K562 (cell line): ENCODE results near the gene ATXN2L. TPM values are rescaled to one million over a fixed set of nuclear protein-coding genes. Genes with fewer than 3 reads are reported as not detected.

Experiments
- ARHGAP35 ChIP-seq: fragments of 450-650 bp; IDR thresholded peaks from 2 replicates; pipeline ENCODE4 v1.6.1; 2018; ENCODE audit not compliant: partially characterized antibody
- ARNT ChIP-seq, 2 experiments: fragments of 450-650 bp; IDR thresholded peaks; 2 replicates each; pipeline ENCODE4 v1.6.1; 2016; ENCODE audit warnings: mild to moderate bottlenecking in 1 of 2
- CREM ChIP-seq: IDR thresholded peaks from 2 replicates; pipeline ENCODE4 v1.6.1; 2014; ENCODE audit warnings: antibody characterized with exemption, low read depth
- DIDO1 ChIP-seq: fragments of 450-650 bp; IDR thresholded peaks from 2 replicates; pipeline ENCODE4 v1.6.1; 2016; ENCODE audit warnings: low read depth, missing biosample characterization, missing genetic modification characterization
- DPF2 ChIP-seq: fragments of 450-650 bp; IDR thresholded peaks from 2 replicates; pipeline ENCODE4 v1.6.1; 2016
- HSF4 ChIP-seq: fragments of 250-450 bp; sonication (Bioruptor Pico); IDR thresholded peaks from 2 replicates; pipeline ENCODE4 v2.1.2; 2022; ENCODE audit warnings: mild to moderate bottlenecking, moderate library complexity, borderline replicate concordance
- RBBP5 ChIP-seq: fragments of 200-600 bp; sonication (generic); IDR thresholded peaks from 2 replicates; pipeline ENCODE4 v1.6.1; 2012; ENCODE audit warnings: borderline replicate concordance, mild to moderate bottlenecking, low read length, control low read depth, inconsistent platforms; ENCODE audit not compliant: insufficient read depth, poor library complexity, severe bottlenecking
- SRSF9 ChIP-seq: fragments of 200-400 bp; formaldehyde crosslinking; IDR thresholded peaks from 2 replicates; pipeline ENCODE4 v1.6.1; 2017; ENCODE audit warnings: low read depth, low read length, borderline replicate concordance
- TAF15 ChIP-seq: fragments of 200-400 bp; formaldehyde crosslinking; IDR thresholded peaks from 2 replicates; pipeline ENCODE4 v1.6.1; 2017; ENCODE audit warnings: mild to moderate bottlenecking, low read depth, low read length, moderate library complexity
- ZNF197 ChIP-seq: fragments of 200-800 bp; sonication (Bioruptor generic); IDR thresholded peaks from 2 replicates; pipeline ENCODE4 v1.6.1; 2016; ENCODE audit warnings: low read depth, missing genetic modification characterization, missing compliant biosample characterization
- ZNF316 ChIP-seq: fragments of 450-650 bp; IDR thresholded peaks from 2 replicates; pipeline ENCODE4 v1.6.1; 2016
- ZNF780A ChIP-seq: fragments of 250-450 bp; sonication (Bioruptor Pico); IDR thresholded peaks from 2 replicates; pipeline ENCODE4 v1.5.0; 2021; ENCODE audit warnings: mild to moderate bottlenecking
- polyA plus RNA-seq, 8 experiments: library from polyadenylated mRNA; depleted of rRNA in 4 of 8; stranded (reverse) in 5 of 8; unstranded in 3 of 8; fragments of >200 nt; fragmentation: Nextera tagmentation in 2 of 8; fragmentation: Illumina TruSeq in 1 of 8; extraction: Ambion mirVana in 2 of 8; extraction: Trizol in 1 of 8; gene quantifications; 2 replicates each; pipeline versions ENCODE4 v1.2.1 to v1.2.3, GENCODE V29; 2011 to 2014; ENCODE audit warnings: inconsistent platforms in 1 of 8, missing spikeins in 1 of 8
- total RNA-seq, 7 experiments: library from RNA; depleted of rRNA in 6 of 7; stranded (reverse); fragments of >200 nt in 6 of 7; fragmentation: Illumina TruSeq in 2 of 7; extraction: Trizol in 2 of 7; gene quantifications; 2 replicates each; pipeline versions ENCODE4 v1.2.1 to v1.2.3, GENCODE V29; 2011 to 2021; ENCODE audit warnings: low replicate concordance in 1 of 7
- TF ChIP-seq, protein P1 (sequence below): fragments of 450-650 bp; formaldehyde crosslinking; IDR thresholded peaks from 2 replicates; pipeline ENCODE4 v1.4.0; 2020; ENCODE audit warnings: mild to moderate bottlenecking, moderate library complexity
- TF ChIP-seq, protein P2 (sequence below): fragments of 450-650 bp; formaldehyde crosslinking; IDR thresholded peaks from 2 replicates; pipeline ENCODE4 v1.4.0; 2022; ENCODE audit warnings: missing genetic modification characterization
- TF ChIP-seq, protein P3 (sequence below): fragments of 250-450 bp; sonication (Bioruptor Pico); IDR thresholded peaks from 2 replicates; pipeline ENCODE4 v1.5.0; 2021; ENCODE audit warnings: mild to moderate bottlenecking, moderate library complexity
- TF ChIP-seq, protein P4 (sequence below): fragments of 450-650 bp; IDR thresholded peaks from 2 replicates; pipeline ENCODE4 v1.7.1; 2018; ENCODE audit warnings: mild to moderate bottlenecking, low read depth; ENCODE audit not compliant: partially characterized antibody
- TF ChIP-seq, protein P5 (sequence below): fragments of 250-450 bp; sonication (Bioruptor Pico); IDR thresholded peaks from 2 replicates; pipeline ENCODE4 v1.5.0; 2021

The ATXN2L gene
- total and polyA plus RNA-seq, 9 of the 15 experiments (the other 6 are each of a cell fraction or from before 2014, with no cell fraction given): 3.8 to 280 (median 37.2) TPM

DNA sequence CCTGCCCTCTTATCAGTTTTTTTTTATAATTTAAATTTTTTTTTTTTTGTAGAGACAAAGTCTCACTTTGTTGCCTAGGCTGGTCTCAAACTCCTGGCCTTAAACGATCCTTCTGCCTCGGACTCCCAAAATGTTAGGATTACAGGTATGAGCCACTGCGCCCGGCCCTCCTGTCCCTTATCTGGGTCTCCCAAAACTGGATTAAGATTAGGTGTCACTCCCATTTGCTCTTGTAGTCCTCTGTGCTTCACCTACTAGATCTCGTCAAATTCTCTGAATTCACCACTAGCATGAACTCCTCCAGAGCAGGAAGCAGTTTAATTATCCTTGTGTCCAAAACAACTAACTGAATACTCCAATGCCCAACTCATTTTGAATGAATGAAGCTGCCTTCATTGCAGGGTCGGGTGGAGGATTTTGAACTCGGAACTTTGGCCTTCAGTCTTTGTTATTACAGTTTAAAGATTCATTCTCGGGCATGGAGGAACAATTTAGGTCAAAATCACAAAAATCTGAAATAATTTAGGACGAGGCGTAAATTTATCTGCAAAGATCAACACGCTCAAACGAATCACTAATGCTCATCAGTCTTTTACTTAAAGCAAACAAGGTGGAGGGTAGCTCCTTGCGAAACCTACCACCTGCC is 802 bp upstream of the ATXN2L start (continued):
- TF ChIP-seq, protein P1, sequence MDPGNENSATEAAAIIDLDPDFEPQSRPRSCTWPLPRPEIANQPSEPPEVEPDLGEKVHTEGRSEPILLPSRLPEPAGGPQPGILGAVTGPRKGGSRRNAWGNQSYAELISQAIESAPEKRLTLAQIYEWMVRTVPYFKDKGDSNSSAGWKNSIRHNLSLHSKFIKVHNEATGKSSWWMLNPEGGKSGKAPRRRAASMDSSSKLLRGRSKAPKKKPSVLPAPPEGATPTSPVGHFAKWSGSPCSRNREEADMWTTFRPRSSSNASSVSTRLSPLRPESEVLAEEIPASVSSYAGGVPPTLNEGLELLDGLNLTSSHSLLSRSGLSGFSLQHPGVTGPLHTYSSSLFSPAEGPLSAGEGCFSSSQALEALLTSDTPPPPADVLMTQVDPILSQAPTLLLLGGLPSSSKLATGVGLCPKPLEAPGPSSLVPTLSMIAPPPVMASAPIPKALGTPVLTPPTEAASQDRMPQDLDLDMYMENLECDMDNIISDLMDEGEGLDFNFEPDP (CRISPR knock-in tag): no peak
- TF ChIP-seq ZNF197 (CRISPR knock-in tag): 0 out of 2 replicates have a peak, but pooled peaks have one; percentile 53
- TF ChIP-seq ZNF316: no peak
- TF ChIP-seq RBBP5: no peak
- TF ChIP-seq SRSF9: no peak
- no peak for TF ChIP-seq DIDO1 (tag)
- TF ChIP-seq TAF15: no peak
- TF ChIP-seq CREM: no peak
- no peak for TF ChIP-seq ZNF780A
- TF ChIP-seq, protein P2, sequence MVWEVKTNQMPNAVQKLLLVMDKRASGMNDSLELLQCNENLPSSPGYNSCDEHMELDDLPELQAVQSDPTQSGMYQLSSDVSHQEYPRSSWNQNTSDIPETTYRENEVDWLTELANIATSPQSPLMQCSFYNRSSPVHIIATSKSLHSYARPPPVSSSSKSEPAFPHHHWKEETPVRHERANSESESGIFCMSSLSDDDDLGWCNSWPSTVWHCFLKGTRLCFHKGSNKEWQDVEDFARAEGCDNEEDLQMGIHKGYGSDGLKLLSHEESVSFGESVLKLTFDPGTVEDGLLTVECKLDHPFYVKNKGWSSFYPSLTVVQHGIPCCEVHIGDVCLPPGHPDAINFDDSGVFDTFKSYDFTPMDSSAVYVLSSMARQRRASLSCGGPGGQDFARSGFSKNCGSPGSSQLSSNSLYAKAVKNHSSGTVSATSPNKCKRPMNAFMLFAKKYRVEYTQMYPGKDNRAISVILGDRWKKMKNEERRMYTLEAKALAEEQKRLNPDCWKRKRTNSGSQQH (CRISPR knock-in tag): no peak
- TF ChIP-seq HSF4 (CRISPR knock-in tag): no peak
- TF ChIP-seq, protein P3, sequence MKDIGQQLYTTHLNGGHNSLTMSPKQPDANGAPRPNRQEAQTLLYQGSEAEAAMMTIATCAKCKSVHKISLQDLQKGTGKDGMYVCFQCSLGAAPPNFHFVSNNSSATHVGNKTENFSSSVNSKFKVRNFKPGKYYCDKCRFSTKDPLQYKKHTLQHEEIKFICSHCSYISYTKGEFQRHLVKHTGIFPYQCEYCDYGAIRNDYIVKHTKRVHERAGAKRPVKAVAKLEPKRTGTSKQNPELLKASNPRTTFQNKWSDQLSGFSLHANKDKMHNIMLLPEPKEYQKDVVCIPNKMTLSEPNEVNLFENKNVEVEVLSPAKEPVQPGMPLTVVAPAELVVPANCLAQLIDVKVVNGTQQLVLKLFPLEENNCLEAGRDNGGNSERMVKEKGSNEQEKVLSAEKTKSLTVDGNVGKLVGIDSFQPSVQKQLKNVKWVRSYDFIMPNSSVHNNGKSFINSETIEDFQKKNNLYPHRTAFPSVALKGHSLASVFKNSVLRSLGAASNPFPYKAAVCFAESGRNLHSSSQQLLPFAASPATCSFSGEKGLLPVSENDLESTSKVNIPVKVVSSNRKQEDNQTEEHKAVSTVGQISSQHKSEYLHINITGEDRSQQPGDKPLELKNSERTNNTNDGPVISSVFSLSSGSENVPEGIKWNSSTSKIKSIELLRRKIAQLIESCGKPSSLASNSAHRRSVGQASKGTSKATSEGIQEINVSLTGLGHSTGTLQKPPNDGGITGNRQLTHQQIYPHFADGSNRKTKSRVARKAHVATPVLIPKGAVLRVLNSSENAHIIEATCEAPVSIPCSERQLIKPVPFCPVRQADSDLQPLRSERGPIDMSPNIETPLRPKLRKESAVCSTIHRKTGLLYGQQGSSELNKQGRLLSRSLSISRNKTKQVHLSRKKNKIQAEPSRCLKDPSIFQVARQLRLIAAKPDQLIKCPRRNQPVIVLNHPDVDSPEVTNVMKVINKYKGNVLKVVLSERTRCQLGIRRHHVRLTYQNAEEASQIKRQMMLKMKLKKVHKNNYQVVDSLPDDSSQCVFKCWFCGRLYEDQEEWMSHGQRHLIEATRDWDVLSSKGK (CRISPR knock-in tag): no peak
- TF ChIP-seq DPF2: 0 out of 2 replicates have a peak, but pooled peaks have one; percentile 61
- TF ChIP-seq ARNT (IDR thresholded peaks at IDR 0.05): 0 out of 4 replicates have a peak, but pooled peaks have one; percentile 42 to 52
- TF ChIP-seq ARHGAP35: no peak
- TF ChIP-seq, protein P4, sequence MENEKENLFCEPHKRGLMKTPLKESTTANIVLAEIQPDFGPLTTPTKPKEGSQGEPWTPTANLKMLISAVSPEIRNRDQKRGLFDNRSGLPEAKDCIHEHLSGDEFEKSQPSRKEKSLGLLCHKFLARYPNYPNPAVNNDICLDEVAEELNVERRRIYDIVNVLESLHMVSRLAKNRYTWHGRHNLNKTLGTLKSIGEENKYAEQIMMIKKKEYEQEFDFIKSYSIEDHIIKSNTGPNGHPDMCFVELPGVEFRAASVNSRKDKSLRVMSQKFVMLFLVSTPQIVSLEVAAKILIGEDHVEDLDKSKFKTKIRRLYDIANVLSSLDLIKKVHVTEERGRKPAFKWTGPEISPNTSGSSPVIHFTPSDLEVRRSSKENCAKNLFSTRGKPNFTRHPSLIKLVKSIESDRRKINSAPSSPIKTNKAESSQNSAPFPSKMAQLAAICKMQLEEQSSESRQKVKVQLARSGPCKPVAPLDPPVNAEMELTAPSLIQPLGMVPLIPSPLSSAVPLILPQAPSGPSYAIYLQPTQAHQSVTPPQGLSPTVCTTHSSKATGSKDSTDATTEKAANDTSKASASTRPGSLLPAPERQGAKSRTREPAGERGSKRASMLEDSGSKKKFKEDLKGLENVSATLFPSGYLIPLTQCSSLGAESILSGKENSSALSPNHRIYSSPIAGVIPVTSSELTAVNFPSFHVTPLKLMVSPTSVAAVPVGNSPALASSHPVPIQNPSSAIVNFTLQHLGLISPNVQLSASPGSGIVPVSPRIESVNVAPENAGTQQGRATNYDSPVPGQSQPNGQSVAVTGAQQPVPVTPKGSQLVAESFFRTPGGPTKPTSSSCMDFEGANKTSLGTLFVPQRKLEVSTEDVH: peak; percentile 61
- TF ChIP-seq, protein P5, sequence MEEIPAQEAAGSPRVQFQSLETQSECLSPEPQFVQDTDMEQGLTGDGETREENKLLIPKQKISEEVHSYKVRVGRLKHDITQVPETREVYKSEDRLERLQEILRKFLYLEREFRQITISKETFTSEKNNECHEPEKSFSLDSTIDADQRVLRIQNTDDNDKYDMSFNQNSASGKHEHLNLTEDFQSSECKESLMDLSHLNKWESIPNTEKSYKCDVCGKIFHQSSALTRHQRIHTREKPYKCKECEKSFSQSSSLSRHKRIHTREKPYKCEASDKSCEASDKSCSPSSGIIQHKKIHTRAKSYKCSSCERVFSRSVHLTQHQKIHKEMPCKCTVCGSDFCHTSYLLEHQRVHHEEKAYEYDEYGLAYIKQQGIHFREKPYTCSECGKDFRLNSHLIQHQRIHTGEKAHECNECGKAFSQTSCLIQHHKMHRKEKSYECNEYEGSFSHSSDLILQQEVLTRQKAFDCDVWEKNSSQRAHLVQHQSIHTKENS (CRISPR knock-in tag): no peak
